Measurements from ENCODE around the gene MAP4K5. TPM values are rescaled to one million over a fixed set of nuclear protein-coding genes. Genes with fewer than 3 reads are reported as not detected.

Gene MAP4K5
- total RNA-seq, 1 experiment from 2014 or later, result 111 TPM

DNA sequence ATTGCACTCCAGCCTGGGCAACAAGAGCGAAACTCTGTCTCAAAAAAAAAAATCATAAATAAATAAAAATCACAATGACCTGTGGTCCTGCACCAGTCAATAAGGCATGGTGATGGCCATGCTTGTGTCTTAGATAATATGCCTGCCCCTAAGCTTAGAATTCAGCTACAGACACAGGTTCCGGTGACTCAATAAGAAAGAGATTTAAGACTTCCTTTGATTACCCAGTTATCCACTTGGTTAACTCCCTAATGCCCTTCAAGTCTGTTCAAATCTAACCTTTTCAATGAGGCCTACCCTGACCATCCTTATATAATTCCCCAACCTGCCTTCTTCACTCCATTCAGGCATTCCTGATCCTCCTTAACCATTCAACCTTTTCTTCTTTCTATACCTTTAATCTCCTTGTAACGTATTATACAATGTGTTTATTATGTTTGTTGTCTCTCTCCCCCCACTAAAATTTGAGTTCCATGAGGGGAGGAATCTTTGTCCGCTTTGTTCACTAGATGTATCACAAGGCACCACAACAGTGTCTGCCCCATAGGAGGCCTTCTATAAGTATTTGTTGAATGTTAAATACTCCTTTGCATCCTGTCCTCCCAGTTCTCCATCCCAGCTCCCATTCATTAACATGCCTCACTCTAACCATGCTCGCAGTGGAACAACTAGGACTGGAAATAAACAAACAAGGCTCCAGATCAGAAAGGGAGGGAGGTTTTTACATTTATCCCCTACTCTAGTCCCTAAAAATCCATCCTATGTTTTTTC is 8.9 kb downstream of the MAP4K5 start:
- POLR2A ChIA-PET (ENCODE audit: unreplicated experiment), result interaction anchor here (0.5 to 0.6 kb wide), 2 partner anchors 159 to 314 kb away, joined by 3 read pairs; no protein-coding TSS in a partner anchor

GRCh38 chr14:50521912-50522341 is 10.4 kb downstream of the MAP4K5 start:
- Histone ChIP-seq H3K9ac (ENCODE audit: low read length) (peak overlapping the region; percentile 30), H3K4me2 (ENCODE audit: low read length) (peak overlapping the region; percentile 63), H3K27ac (ENCODE audit: low read length) (peak overlapping the region; percentile 88), H4K20me1 (ENCODE audit: low read length) (peaks cover 34% of the 10 kb centered on the region), H3K9me2 (replicated peaks; ENCODE audit: low read length) (no peaks in the 10 kb centered on the region), H3K27me3 (ENCODE audit: low read length) (no peaks in the 10 kb centered on the region), H2AFZ (ENCODE audit: low read length) (no peak overlapping the region), H3F3A (ENCODE audit: low read length, unreplicated experiment) (peaks cover 5% of the 10 kb centered on the region), H3K79me2 (ENCODE audit: low read length) (peaks cover 97% of the 10 kb centered on the region), H3K4me3 (ENCODE audit: low read length) (0 out of 2 replicates have a peak overlapping the region, but pooled peaks have one; percentile 3), H3K9me3 (ENCODE audit: low read length) (no peaks in the 10 kb centered on the region), H3K4me1 (ENCODE audit: insufficient read depth, low read length) (peaks cover 32% of the 10 kb centered on the region), H3K36me3 (ENCODE audit: low read depth, low read length) (0 out of 2 replicates have a peak, but pooled peaks cover 5% of the 10 kb centered on the region)
- POLR2A ChIA-PET (ENCODE audit: unreplicated experiment), result interaction anchor here (0.6 to 0.7 kb wide), 2 partner anchors 144 to 254 kb away, joined by 3 to 11 read pairs; no protein-coding TSS in a partner anchor
- no peak for TF ChIP-seq EZH2 (IDR thresholded peaks at IDR 0.05; ENCODE audit: low read length, unreplicated experiment)
- TF ChIP-seq, protein P1, sequence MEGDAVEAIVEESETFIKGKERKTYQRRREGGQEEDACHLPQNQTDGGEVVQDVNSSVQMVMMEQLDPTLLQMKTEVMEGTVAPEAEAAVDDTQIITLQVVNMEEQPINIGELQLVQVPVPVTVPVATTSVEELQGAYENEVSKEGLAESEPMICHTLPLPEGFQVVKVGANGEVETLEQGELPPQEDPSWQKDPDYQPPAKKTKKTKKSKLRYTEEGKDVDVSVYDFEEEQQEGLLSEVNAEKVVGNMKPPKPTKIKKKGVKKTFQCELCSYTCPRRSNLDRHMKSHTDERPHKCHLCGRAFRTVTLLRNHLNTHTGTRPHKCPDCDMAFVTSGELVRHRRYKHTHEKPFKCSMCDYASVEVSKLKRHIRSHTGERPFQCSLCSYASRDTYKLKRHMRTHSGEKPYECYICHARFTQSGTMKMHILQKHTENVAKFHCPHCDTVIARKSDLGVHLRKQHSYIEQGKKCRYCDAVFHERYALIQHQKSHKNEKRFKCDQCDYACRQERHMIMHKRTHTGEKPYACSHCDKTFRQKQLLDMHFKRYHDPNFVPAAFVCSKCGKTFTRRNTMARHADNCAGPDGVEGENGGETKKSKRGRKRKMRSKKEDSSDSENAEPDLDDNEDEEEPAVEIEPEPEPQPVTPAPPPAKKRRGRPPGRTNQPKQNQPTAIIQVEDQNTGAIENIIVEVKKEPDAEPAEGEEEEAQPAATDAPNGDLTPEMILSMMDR (conservative IDR thresholded peaks at IDR 0.05; ENCODE audit: low read depth, low read length), result no peak
- no peak for TF ChIP-seq EZH2phosphoT487 (IDR thresholded peaks at IDR 0.05; ENCODE audit: borderline replicate concordance, low read length)
- intact Hi-C loops (cut with micrococcal nuclease), result loop anchor here (1.0 to 2.0 kb wide), 4 partner anchors 8 to 80 kb away; no protein-coding TSS in a partner anchor
- CTCF ChIA-PET, result interaction anchor here (0.7 kb wide), 1 partner anchor 205 kb away, joined by 3 read pairs; no protein-coding TSS in a partner anchor
- ATAC-seq (peak; percentile 60), DNase-seq (peak; percentile 29)
- BruUV-seq (replicated peaks), result no TSS peak

More for the DNA sequence above, 8.9 kb downstream of the MAP4K5 start:
- Histone ChIP-seq H3K4me2 (ENCODE audit: low read length) (no peak overlapping the region), H3K9me2 (replicated peaks; ENCODE audit: low read length) (no peaks in the 10 kb centered on the region), H3K9me3 (ENCODE audit: low read length) (no peaks in the 10 kb centered on the region), H4K20me1 (ENCODE audit: low read length) (peaks cover 37% of the 10 kb centered on the region), H2AFZ (ENCODE audit: low read length) (no peak overlapping the region), H3K4me1 (ENCODE audit: insufficient read depth, low read length) (peaks cover 43% of the 10 kb centered on the region), H3K27ac (ENCODE audit: low read length) (no peak overlapping the region), H3K36me3 (ENCODE audit: low read depth, low read length) (0 out of 2 replicates have a peak, but pooled peaks cover 5% of the 10 kb centered on the region), H3K79me2 (ENCODE audit: low read length) (peaks cover 98% of the 10 kb centered on the region), H3K4me3 (ENCODE audit: low read length) (no peak overlapping the region), H3K9ac (ENCODE audit: low read length) (no peak overlapping the region), H3K27me3 (ENCODE audit: low read length) (no peaks in the 10 kb centered on the region), H3F3A (ENCODE audit: low read length, unreplicated experiment) (peaks cover 5% of the 10 kb centered on the region)
- CTCF ChIA-PET, result no interaction called here
- no peak for DNase-seq
- intact Hi-C loops (cut with micrococcal nuclease), result no loop called here
- no peak for ATAC-seq
- no TSS peak for BruUV-seq (replicated peaks)
- TF ChIP-seq, protein P1 (conservative IDR thresholded peaks at IDR 0.05; ENCODE audit: low read depth, low read length), result no peak
- no peak for TF ChIP-seq EZH2 (IDR thresholded peaks at IDR 0.05; ENCODE audit: low read length, unreplicated experiment)
- TF ChIP-seq EZH2phosphoT487 (IDR thresholded peaks at IDR 0.05; ENCODE audit: borderline replicate concordance, low read length), result no peak
